Stimulated activated CD4-positive, alpha-beta T cell treated with anti-CD3 and anti-CD28 coated beads, TNF-alpha, amount 100 ng/mL, for 24 hours (primary cell): Measurements from ENCODE around the gene CCDC43.
"Not testable (repeated sequence)": the region's sequence is repeated elsewhere in the genome, so short reads cannot be mapped to it uniquely, and the experiment has no call there.

Source experiments
- DNase-seq, 3 experiments: peaks; one replicate each; pipeline ENCODE4 v3.0.0-alpha.2; 2020; ENCODE audit warnings: low read depth in 3 of 3

Gene CCDC43

DNA sequence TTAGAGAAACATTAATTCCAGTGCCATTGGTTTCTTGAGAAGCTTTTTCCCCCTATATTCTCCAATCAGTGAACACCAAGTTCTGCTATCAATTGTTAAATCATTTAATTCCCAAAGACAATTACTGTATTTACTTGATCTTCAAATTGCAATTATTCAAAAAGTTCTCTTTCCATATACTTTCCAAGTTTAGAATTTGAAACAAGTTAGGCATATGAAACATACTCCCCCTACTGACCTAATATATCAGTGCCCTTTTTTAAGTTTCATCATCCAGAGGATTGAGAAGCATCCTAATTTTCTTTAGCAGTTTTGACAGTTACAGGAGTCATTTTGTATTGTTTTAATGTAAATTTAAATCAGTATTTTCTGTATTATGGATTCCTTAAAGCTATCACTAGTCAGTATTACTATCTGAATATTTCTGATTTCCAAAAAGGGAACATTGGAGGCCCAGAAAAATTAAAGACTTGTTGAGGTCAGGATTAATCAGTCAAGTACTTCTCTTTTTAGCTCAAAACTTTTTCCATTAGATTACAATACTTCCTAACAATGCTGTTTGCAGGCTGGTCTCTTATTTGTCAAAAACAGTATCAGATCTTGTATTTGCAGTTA, 17.0 kb downstream of the CCDC43 start:
- no peak for DNase-seq

DNA sequence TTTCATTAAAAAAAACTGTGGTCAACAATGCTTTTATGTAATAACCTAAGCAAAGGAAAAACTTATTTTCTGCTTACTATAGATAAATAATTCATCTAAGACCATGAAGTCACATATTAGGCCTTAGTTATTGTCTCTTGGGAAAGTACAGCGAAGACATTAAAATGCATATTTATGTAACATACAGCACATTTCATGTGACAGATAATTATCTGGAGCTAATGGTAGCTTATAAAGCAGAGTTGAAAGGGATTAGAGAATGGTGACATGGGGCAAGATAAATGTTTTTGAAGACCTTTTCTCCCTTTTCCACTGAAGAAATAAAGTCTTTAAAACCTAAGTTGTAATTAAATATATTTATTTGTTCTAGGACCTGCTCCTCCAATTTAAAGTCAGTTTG, 23.6 kb downstream of the CCDC43 start:
- DNase-seq: no peak

DNA sequence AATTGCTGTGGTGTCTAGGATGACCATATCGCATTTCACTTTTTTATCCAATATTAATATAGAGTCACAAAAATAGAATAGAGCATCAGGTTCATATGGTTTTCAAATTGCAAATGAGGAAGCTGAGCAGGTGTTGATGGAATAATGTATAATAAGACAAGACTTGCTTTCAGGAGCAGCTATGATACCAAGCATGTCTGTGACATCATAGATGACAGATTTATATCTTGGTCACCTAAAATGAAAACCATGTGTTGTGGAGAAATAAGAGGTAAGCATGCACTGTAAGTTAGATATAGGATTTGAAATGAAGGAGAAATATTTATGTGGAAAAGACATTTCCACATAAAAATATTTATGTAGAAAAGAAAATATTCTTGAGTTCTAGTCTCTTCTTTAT, 24.7 kb downstream of the CCDC43 start:
- no peak for DNase-seq

DNA sequence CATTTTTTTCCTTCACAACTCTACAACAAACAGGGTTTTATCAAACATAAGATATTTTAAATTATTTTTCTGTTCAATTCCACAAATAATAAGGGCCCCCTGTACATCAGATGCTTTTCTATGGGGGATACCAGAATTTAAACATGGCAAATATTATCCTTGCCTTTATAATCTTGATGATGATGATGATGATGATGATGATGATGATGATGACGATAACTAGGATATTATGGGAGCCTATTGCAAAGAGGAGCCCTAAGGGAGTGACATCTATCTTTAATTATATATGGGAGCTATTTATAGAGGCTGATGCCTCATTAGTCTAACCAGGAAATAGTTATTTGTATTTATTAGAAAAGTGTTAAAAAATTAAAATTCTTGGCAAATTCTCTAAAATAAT, 26.5 kb downstream of the CCDC43 start:
- DNase-seq: no peak

DNA sequence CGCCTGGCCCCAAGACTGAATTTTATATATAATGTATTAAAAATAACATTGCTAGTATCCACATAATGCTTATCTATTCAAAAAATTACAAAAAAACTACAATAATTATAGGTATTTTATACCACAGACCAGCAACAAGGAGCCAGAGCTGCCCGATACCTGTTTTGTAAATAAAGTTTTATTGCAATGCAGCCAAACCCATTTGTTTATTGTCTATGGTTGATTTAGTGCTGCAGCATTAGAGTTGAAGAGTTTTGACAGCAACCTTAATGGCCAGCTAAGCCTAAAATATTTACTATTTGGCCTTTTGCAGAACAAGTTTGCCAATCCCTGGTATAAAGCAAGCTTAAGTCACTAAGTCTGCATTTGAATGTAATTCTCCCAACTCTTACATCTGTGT, 27.7 kb downstream of the CCDC43 start:
- DNase-seq: no peak

DNA sequence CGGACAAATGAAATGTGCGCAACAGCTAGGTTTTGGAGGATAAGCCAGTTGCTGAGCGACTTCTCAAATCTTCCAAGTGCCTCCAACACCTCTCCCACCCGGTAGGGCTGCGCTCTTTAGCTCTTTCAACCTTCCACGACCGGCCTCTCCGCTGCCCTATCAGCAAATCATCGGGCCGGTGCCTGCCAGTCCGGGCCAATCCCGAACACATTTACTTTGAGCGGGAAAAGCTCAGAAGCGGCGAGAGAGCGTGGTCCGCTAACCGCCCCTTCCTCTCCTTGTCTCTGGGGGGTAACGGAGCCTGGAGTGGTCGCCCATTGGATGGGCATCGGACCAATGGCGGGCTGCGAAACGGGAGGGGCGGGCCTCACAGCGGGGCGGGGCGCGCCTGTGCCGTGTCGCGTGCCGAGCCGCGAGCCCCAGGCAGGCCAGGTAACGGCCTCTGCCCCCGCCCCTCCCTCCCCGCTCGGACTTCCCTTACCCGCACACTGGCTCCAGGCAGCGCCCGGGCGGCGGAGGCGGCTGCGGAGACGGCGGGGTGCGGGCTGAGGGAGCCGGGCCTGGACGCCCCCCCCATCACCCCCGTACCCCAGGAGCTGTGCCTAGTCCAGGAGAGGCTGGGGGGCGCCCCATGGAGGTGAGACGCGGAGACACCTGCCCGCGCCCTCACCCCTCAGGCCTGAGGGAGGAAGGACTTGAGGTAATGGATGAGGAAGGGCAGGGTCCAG, 33.4 kb downstream of the CCDC43 start, which contains the start of gene MEIOC:
MEIOC (plus strand) TSS at position 486 of the 728 bp plus-strand sequence; CDS start at position 632, 146 bp downstream.
- peak in 2 of 3 experiments; percentile 4 to 52 for DNase-seq

DNA sequence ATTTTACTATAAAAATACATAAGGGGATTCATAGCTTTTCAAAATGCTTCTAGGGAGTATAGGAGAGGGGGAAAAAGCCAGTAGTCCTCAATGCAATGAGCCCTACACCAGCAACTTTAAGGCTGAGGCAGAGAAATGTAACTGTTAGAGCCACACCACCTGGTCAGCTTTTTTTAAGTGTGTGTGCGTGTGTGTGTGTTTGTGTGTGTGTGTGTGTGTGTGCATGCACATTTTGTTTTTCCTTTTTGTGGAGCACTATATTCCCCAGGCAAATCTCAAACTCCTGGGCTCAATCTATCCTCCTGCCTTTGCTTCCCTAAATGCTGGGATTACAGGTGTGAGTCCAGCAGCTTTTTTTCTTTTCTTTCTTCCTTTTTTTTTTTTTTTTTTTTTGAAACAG, 35.6 kb downstream of the CCDC43 start:
- no peak for DNase-seq

DNA sequence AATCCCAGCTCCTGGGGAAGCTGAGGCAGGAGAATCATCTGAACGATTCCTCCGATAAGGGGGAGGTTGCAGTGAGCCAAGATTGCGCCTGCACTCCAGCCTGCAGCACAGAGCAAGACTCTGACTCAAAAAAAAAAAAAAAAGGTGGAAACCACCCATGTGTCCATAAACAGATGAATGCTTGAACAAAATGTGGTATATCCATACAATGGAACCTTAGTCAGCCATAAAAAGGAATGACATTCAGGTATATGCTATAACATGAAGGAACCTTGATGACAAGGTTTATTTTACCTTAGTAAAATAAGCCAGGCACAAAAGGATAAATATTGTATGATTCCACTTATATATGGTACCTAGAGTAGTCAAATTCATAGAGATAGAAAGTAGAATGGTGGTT, 36.2 kb downstream of the CCDC43 start:
- no peak for DNase-seq

DNA sequence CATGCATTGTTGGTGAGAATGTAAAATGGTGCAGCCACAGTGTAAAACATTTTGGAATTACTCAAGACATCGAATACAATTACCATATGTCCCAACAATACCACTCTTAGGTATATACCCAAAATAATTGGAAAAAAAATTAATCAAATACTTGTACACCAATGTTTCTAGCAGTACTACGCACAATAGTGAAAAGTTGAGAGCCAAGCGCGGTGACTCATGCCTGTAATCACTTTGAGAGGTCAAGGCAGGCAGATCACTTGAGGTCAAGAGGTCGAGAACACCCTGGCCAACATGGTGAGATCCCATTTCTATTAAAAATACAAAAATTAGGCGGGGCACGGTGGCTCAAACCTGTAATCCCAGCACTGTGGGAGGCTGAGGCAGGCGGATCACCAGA, 36.8 kb downstream of the CCDC43 start:
- DNase-seq: no peak

DNA sequence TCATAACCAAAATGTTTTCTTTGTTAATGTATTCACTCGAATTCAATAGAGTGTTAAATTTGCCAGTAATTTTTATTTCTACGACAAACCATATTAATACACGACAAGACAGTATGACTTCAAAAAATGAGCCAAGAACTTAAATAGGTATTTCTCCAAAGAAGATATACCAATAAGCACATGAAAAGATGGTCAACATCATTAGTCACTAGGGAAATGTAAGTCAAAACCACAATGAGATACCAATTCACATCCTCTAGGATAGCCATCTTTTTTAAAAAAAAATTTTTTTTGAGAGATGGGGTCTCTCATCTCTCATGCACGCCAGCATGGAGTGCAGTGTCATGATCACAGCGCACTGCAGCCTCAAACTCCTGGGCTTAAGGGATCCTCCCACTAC, 38.3 kb downstream of the CCDC43 start:
- DNase-seq: no peak

DNA sequence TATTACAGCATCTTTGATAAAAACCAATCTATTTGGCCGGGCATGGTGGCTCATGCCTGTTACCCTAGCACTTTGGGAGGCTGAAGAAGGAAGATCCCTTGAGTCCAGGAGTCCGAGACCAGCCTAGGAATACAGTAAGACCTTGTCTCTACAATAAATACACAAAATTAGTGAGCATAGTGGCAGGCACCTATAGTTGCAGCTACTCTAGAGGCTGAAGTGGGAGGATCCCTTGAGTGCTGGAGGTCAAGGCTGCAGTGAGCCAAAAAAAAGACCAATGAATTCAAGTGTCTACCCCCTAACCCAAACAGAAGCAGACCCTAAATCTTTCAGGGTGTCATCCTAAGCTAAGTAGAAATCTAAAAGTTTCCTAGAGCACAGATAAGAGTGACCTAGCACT, 40.6 kb downstream of the CCDC43 start:
- DNase-seq: no peak

DNA sequence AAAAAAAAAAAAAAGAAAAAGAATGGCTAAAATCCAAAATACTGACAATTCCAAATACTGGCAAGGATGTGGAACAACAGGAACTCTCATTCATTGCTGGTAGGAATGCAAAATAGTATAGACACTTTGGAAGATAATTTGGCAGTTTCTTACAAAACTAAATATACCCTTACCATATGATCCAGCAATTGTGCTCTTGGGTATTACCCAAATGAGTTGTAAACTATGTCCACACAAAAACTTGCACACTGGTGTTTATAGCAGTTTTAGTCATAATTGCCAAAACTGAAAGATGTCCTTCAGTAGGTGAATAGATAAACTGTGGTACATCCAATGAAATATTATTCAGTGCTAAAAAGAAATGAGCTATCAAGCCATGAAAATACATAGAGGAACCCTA, 41.8 kb downstream of the CCDC43 start:
- DNase-seq: no peak

DNA sequence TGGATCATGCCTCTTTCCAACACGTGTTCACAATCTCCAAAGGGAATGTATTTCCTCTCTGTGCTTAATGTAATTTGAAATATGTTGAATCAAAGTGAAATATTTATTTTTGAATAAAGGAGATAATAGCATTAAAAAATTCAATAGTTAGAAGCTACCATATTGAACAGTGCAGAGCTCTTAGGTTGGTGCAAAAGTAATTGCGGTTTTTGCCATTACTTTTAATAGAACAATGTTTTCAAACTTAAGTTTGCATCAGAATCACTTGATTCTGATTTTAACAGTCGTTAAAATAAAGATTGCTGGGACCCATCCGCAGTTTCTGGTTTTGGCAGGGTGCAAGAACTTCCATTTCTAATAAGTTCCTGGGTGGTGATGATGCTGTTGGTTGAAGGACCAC, 43.3 kb downstream of the CCDC43 start:
- no peak for DNase-seq

DNA sequence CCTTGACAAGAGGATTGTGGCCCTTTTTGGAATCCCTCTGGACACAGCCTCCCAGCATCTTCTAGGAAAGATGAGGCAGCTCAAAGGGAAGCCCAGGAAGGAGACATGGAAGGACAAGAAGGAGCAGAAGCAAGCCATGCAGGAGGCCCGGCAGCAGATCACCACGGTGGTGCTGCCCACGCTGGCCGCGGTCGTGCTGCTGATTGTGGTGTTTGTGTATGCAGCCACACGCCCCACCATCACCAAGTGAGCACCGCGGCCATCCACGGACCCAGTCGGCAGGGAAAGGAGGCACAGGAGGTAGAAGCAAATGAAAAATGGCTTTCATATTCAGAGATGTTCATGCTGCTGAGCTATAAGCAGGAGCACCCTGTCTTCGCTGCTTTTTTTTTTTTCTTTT, 44.2 kb downstream of the CCDC43 start:
- DNase-seq: no peak

DNA sequence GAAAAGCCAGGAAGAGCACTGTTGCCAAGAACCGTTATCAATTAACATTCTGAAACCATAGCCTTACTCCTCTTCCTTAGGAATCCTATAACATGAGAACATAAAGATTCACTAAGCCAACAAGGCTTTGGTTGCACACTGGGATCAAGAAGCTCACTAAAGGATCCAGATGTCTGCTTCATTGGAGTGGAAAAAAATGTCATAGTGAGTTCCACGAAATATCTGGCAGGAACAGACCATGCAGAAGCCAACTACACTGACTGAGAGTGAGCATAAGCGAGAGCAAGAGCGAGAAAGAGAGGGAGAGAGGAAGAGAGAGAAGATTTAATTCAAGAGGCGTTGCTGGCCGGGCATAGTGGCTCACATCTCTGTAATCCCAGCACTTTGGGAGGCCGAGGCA, 46.7 kb downstream of the CCDC43 start:
- no peak for DNase-seq

DNA sequence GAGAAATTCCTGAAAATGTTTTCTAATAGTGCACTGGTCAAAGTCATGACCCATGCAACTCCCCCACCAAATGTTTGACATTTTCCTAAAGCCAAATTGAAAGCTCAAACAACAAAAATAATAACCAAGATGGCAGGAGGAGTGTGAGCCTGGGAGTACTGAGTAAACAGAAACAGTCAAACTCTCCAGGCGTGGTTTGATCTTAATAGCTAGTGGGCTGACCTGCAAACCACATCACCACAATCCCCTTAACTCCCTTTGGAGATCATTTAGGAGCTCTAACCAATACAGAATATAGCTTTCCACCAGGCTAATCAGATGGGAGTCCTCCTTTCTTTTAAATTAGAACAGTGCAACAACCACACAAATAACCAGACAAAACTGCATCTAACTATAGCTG, 52.5 kb downstream of the CCDC43 start:
- DNase-seq: no peak

DNA sequence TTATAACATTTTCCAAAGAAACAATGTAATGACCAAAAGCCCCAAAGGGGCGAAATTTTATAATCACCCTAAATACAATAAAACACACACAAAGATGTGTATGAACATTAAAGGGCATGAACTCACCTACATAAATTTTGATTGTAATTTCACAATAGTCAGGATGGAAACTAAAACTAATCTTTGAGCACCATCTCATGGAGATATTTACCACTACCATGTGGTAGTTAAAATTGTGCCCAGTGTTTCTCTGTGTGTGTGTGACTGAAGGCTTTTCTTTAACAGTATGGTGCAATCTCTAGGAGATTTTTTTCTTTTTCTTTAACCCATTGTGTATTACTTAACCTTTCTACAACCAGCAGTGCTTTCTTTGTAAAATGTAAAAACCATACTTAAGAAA, 53.0 kb downstream of the CCDC43 start:
- no peak for DNase-seq

DNA sequence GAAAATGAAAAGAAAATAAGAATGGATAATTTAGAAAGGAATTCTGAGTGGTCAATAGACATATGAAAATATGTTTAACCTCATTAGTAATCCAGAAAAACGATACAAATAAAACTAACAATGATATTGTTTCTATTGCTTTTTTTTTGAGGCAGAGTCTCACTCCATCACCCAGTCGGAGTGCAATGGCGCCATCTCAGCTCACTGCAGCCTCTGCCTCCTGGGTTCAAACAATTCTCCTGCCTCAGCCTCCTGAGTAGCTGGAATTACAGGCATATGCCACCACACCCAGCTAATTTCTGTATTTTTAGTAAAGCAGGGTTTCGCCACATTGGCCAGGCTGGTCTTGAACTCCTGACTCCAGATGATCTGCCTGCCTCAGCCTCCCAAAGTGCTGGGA, 55.2 kb downstream of the CCDC43 start:
- DNase-seq: not testable (repeated sequence)

DNA sequence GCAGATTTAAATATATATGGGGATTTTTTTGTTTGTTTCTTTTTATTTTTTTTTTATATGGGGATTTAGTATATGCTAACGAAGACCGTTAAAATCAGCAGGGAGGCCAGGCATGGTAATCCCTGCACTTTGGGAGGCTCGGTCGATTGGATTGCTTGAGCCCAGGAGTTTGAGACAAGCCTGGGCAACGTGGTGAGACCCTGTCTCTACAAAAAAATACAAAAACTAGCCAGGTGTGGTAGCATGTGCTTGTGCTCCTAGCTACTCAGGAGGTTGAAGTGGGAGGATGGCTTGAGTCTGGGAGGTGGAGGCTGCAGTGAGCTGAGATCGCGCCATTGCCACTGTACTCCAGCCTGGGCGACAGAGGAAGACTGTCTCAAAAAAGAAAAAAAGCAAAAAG, 55.6 kb downstream of the CCDC43 start:
- no peak for DNase-seq

DNA sequence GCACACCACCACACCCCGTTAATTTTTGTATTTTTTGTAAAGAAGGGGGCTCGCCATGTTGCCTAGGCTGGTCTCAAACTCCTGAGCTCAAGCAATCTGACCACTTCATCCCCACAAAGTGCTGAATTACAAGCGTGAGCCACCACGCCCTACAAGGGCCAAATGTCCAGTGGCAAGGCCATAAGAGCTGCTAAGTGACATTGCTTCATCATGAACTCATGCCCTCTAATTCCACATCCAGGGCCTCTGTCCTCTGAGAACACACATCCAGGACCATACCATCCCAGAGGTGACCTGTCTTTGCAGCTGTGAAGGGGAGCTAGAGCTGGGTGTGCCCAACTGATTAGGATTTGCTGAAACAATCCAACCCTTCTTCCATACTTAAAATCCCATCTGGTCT, 58.9 kb downstream of the CCDC43 start:
- DNase-seq: no peak

DNA sequence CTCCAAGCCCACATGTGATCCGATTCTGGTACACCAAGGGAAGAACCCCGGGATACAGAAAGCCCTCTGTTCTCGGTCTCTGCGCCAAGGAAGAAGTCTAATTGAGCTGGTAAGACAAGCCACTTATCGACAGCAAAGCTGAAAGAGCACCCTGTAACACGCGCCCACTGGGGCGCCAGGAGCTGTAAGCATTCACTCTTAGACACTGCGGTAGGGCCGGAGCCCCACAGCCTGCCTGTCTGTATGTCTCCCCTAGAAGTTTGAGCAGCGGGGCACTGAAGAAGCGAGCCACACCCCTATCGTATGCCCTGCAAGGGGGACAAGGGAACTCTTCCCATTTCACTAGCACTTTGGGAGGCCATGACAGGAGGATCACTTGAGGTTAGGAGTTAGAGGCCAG, 60.3 kb downstream of the CCDC43 start:
- no peak for DNase-seq

DNA sequence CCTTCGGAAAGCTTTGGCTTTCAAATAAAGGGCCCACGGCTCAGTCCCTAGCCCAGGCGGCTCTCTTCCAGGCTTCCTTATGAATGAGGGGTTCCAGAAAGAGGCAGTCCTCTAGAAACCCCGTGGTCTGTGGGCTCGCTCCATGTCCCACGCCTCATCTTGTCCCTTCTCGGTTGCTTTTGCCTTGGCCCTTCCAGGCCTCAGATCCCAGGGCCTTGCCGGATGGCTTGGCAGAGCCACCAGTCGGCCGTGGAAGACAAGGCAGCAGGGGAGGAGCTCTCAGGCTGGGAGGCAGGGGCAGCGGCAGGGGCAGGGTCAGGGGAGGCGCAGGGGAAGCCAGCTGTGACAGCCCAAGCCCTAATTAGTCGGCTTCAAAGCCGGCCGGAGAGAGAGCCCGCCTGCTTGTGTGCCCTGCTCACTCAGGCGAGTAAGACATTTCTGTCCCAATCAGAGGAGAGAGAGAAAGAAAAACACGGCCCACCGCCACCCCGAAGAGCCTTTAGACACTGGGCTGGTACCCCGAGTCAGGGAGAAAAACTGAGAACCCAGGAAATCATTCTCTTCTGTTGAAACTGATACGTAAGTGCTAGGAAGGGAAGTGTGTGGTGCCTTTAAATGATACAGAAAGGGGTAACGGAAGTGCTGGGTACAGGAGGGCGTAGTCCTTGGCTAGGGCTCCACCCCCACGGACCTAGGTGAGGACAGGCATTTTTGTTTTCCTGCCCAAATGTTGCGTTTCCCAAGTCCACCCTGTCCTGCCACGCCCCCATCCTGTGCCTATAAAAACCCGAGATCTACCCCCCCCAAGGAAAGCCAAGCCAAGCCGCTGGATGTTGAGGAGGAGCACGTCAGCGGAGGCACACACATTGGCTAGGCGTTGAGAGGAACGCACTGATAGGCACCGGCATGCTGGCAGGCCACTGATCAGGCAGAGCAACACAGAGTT, 61.1 kb downstream of the CCDC43 start:
- no peak for DNase-seq
